Parathyroid adenoma (tissue), 2 donors: ENCODE results near the gene HDAC9.

Experiments
- H2AFZ ChIP-seq: fragments of 300-600 bp; sonication (generic); one replicate; pipeline ENCODE4 v1.7.0; 2017; ENCODE audit warnings: antibody characterized with exemption, mild to moderate bottlenecking
- H3K27ac ChIP-seq: fragments of 300-600 bp; sonication (generic); one replicate; pipeline ENCODE4 v1.7.0; 2017
- H3K27me3 ChIP-seq: fragments of 300-600 bp; sonication (generic); one replicate; pipeline ENCODE4 v1.7.0; 2017; ENCODE audit warnings: low read length; ENCODE audit not compliant: control insufficient read depth, insufficient read depth
- H3K36me3 ChIP-seq: fragments of 300-600 bp; sonication (generic); one replicate; pipeline ENCODE4 v1.7.0; 2017; ENCODE audit warnings: low read length; ENCODE audit not compliant: control insufficient read depth, insufficient read depth
- H3K4me1 ChIP-seq: fragments of 300-600 bp; sonication (generic); one replicate; pipeline ENCODE4 v1.7.0; 2017; ENCODE audit warnings: control low read depth
- H3K4me2 ChIP-seq: fragments of 300-600 bp; sonication (generic); one replicate; pipeline ENCODE4 v1.7.0; 2017; ENCODE audit warnings: low read length
- H3K4me3 ChIP-seq: fragments of 300-600 bp; sonication (generic); one replicate; pipeline ENCODE4 v1.7.0; 2017; ENCODE audit warnings: low read depth, low read length
- H3K79me2 ChIP-seq: fragments of 300-600 bp; sonication (generic); one replicate; pipeline ENCODE4 v1.7.0; 2017; ENCODE audit warnings: control low read depth
- H3K9ac ChIP-seq: fragments of 300-600 bp; sonication (generic); one replicate; pipeline ENCODE4 v1.7.0; 2017; ENCODE audit warnings: mild to moderate bottlenecking
- H3K9me3 ChIP-seq: fragments of 300-600 bp; sonication (generic); one replicate; pipeline ENCODE4 v1.7.0; 2017; ENCODE audit warnings: low read length; ENCODE audit not compliant: control insufficient read depth
- CTCF ChIP-seq: fragments of 300-600 bp; sonication (generic); IDR thresholded peaks from one replicate; pipeline ENCODE4 v1.7.0; 2017; ENCODE audit warnings: antibody characterized with exemption, mild to moderate bottlenecking
- donor health status: primary hyperparathyroidism.

Gene HDAC9

GRCh38 chr7:18639711-18640110, 144.2 kb downstream of the HDAC9 start:
- H3K27ac ChIP-seq: no peak overlapping the region

GRCh38 chr7:18644981-18645380, 149.4 kb downstream of the HDAC9 start:
- H3K79me2 ChIP-seq: no peaks in the 10 kb centered on the region
- no peak overlapping the region for H3K4me2 ChIP-seq
- H3K27ac ChIP-seq: no peak overlapping the region
- H2AFZ ChIP-seq: no peak overlapping the region
- no peak overlapping the region for H3K9ac ChIP-seq
- no peaks in the 10 kb centered on the region for H3K27me3 ChIP-seq
- no peaks in the 10 kb centered on the region for H3K4me1 ChIP-seq
- no peaks in the 10 kb centered on the region for H3K36me3 ChIP-seq
- no peak overlapping the region for H3K4me3 ChIP-seq
- H3K9me3 ChIP-seq: no peaks in the 10 kb centered on the region
- TF ChIP-seq CTCF: no peak

More at GRCh38 chr7:18639711-18640110, 144.2 kb downstream of the HDAC9 start:
- Histone ChIP-seq H3K79me2 (no peaks in the 10 kb centered on the region), H3K4me2 (no peak overlapping the region), H3K27me3 (no peaks in the 10 kb centered on the region), H2AFZ (no peak overlapping the region), H3K9ac (no peak overlapping the region), H3K36me3 (no peaks in the 10 kb centered on the region), H3K4me3 (no peak overlapping the region), H3K9me3 (no peaks in the 10 kb centered on the region), H3K4me1 (peaks cover 2% of the 10 kb centered on the region)
- no peak for TF ChIP-seq CTCF

- no peaks in the 10 kb centered on the region for H3K79me2 ChIP-seq
- no peaks in the 10 kb centered on the region for H3K27me3 ChIP-seq
- TF ChIP-seq CTCF: no peak
- H3K9me3 ChIP-seq: no peaks in the 10 kb centered on the region
- no peak overlapping the region for H3K27ac ChIP-seq
- no peak overlapping the region for H3K9ac ChIP-seq
- H3K4me3 ChIP-seq: no peak overlapping the region
- no peaks in the 10 kb centered on the region for H3K4me1 ChIP-seq
- no peak overlapping the region for H2AFZ ChIP-seq
- H3K36me3 ChIP-seq: no peaks in the 10 kb centered on the region
- no peak overlapping the region for H3K4me2 ChIP-seq
These were observed 152.0 kb downstream of the HDAC9 start for GRCh38 chr7:18647582-18647981.

DNA sequence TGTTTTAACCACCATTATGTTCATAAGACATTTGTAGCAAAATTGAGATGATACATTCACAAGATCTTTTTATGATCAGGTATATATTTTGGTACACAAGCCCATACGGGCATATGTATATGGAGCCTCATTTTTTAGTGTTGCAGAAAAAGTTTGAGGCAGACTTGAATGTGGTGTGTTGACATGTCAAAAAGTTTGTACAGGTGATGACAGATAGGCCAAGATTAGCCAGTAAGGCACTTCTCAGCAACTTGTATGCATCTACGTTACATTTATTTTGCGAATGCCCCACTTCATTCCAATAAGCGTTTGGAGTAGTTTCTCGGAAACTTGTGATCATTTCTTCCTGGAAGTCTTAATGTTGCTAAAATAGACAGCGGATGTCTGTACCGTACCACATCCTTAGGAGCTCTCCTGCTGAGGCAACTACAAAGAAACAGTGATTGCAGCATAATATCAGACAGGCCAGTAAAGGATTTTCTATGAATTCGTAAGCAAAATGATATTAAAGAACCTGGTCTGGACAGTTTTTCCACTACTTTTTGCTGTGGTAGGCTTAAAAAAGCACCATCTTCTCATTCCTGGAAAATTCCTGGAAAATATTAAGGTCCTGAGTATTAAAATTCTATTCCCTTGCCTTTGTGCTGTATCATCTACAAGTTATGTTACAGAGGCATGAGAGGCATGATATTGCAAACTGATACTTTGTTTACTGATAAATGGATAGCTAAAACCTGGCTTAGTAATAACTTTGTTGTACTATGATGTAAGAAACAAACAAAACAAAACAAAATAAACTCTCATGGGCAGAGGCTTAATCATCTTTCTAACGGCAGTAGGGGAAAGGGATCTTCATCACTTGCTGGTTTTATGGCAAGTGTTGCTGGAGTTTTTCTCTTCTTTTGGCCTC, 153.6 kb downstream of the HDAC9 start:
- no peaks in the 10 kb centered on the region for H3K4me1 ChIP-seq
- no peaks in the 10 kb centered on the region for H3K9me3 ChIP-seq
- no peak overlapping the region for H3K27ac ChIP-seq
- H3K36me3 ChIP-seq: no peaks in the 10 kb centered on the region
- TF ChIP-seq CTCF: no peak
- no peak overlapping the region for H3K9ac ChIP-seq
- no peak overlapping the region for H3K4me3 ChIP-seq
- no peaks in the 10 kb centered on the region for H3K27me3 ChIP-seq
- H3K4me2 ChIP-seq: no peak overlapping the region
- H3K79me2 ChIP-seq: no peaks in the 10 kb centered on the region
- peak overlapping the region; percentile 6 for H2AFZ ChIP-seq
